Smooth muscle cell (in vitro differentiated cells): ENCODE data around the gene FOXL3. TPM values are rescaled to one million over a fixed set of nuclear protein-coding genes. Genes with fewer than 3 reads are reported as not detected.

Source experiments
- DNase-seq: peaks from one replicate; lab custom pipeline; 2025; ENCODE audit not compliant: unreplicated experiment; lab: John Stamatoyannopoulos, UW
- H2AFZ ChIP-seq: fragments of 200-600 bp; sonication (generic); 2 replicates; pipeline ENCODE4 v1.6.0; 2016; ENCODE audit warnings: antibody characterized with exemption, low read depth, mild to moderate bottlenecking
- H3F3A ChIP-seq: fragments of 200-600 bp; sonication (generic); 2 replicates; pipeline ENCODE4 v1.6.0; 2017; ENCODE audit warnings: antibody characterized with exemption, low read depth
- H3K27ac ChIP-seq: fragments of 200-600 bp; sonication (generic); 2 replicates; pipeline ENCODE4 v1.5.1; 2016; ENCODE audit warnings: low read depth, mild to moderate bottlenecking
- H3K27me3 ChIP-seq: fragments of 200-600 bp; sonication (generic); 2 replicates; pipeline ENCODE4 v1.6.1; 2016; ENCODE audit warnings: low read depth, mild to moderate bottlenecking
- H3K36me3 ChIP-seq: fragments of 200-600 bp; sonication (generic); 2 replicates; pipeline ENCODE4 v1.5.1; 2016; ENCODE audit warnings: low read depth
- H3K4me1 ChIP-seq: fragments of 200-600 bp; sonication (generic); 2 replicates; pipeline ENCODE4 v1.5.1; 2016; ENCODE audit warnings: low read depth
- H3K4me2 ChIP-seq: fragments of 200-600 bp; sonication (generic); 2 replicates; pipeline ENCODE4 v1.6.0; 2016; ENCODE audit warnings: mild to moderate bottlenecking
- H3K4me3 ChIP-seq: fragments of 200-600 bp; sonication (generic); 2 replicates; pipeline ENCODE4 v1.5.1; 2016; ENCODE audit warnings: mild to moderate bottlenecking
- H3K79me2 ChIP-seq: fragments of 200-600 bp; sonication (generic); 2 replicates; pipeline ENCODE4 v1.6.0; 2016; ENCODE audit warnings: low read depth, mild to moderate bottlenecking
- H3K9ac ChIP-seq: fragments of 200-600 bp; sonication (generic); 2 replicates; pipeline ENCODE4 v1.6.0; 2016; ENCODE audit warnings: low read depth
- H3K9me3 ChIP-seq: fragments of 200-600 bp; sonication (generic); replicated peaks from 2 replicates; pipeline ENCODE4 v1.5.1; 2016; ENCODE audit warnings: low read depth
- H4K20me1 ChIP-seq: fragments of 200-600 bp; sonication (generic); 2 replicates; pipeline ENCODE4 v1.6.0; 2016; ENCODE audit warnings: low read depth
- CTCF ChIP-seq: fragments of 200-600 bp; sonication (generic); IDR thresholded peaks from 2 replicates; pipeline ENCODE4 v1.5.1; 2017; ENCODE audit warnings: borderline replicate concordance, mild to moderate bottlenecking, antibody characterized with exemption; ENCODE audit not compliant: insufficient read depth, poor library complexity, severe bottlenecking
- WGBS: methylation state at CpG from one replicate; pipeline ENCODE4 v1.1.7; 2016; ENCODE audit warnings: low lambda C conversion rate; 5-methylcytosine and 5-hydroxymethylcytosine counted together
- polyA plus RNA-seq: library from polyadenylated mRNA; unstranded; fragments of >200 nt; fragmentation: Nextera tagmentation; extraction: Ambion mirVana; gene quantifications from 2 replicates; pipeline ENCODE4 v1.2.1, GENCODE V29; 2016
- total RNA-seq: library from RNA; depleted of rRNA; stranded (reverse); fragments of >200 nt; gene quantifications from 2 replicates; pipeline ENCODE4 v1.2.3, GENCODE V29; 2014

FOXL3 gene
- total and polyA plus RNA-seq, 2 experiments from 2014 or later: not detected

- H4K20me1 ChIP-seq: no peaks in the 10 kb centered on the region
- no peaks in the 10 kb centered on the region for H3K36me3 ChIP-seq
- no peak overlapping the region for H2AFZ ChIP-seq
- no peaks in the 10 kb centered on the region for H3F3A ChIP-seq
- no peaks in the 10 kb centered on the region for H3K4me1 ChIP-seq
- no peaks in the 10 kb centered on the region for H3K9me3 ChIP-seq
- H3K27ac ChIP-seq: no peak overlapping the region
- DNase-seq: no peak
- H3K4me2 ChIP-seq: peak overlapping the region; percentile 1
- H3K79me2 ChIP-seq: no peaks in the 10 kb centered on the region
- WGBS: 97% methylated on average over 9 of the region's 9 CpGs
- H3K9ac ChIP-seq: no peak overlapping the region
- no peak for TF ChIP-seq CTCF
- no peaks in the 10 kb centered on the region for H3K27me3 ChIP-seq
- H3K4me3 ChIP-seq: no peak overlapping the region
These were observed 36.3 kb downstream of the FOXL3 start for GRCh38 chr7:326273-326672.

GRCh38 chr7:326809-327232 is 36.9 kb downstream of the FOXL3 start:
- no peak for DNase-seq
- Histone ChIP-seq H3K36me3 (no peaks in the 10 kb centered on the region), H3K27ac (no peak overlapping the region), H3K4me3 (no peak overlapping the region), H4K20me1 (no peaks in the 10 kb centered on the region), H3K9ac (no peak overlapping the region), H3K4me2 (peak overlapping the region; percentile 1), H2AFZ (no peak overlapping the region), H3K27me3 (no peaks in the 10 kb centered on the region), H3F3A (no peaks in the 10 kb centered on the region), H3K9me3 (no peaks in the 10 kb centered on the region), H3K79me2 (no peaks in the 10 kb centered on the region), H3K4me1 (no peaks in the 10 kb centered on the region)
- 41% methylated on average over 6 of the region's 6 CpGs for WGBS
- no peak for TF ChIP-seq CTCF

GRCh38 chr7:327233-327931 is 37.4 kb downstream of the FOXL3 start:
- Histone ChIP-seq H3K36me3 (no peaks in the 10 kb centered on the region), H3K79me2 (no peaks in the 10 kb centered on the region), H3K4me1 (no peaks in the 10 kb centered on the region), H3K4me2 (no peak overlapping the region), H3F3A (no peaks in the 10 kb centered on the region), H3K27ac (no peak overlapping the region), H3K9ac (no peak overlapping the region), H3K27me3 (no peaks in the 10 kb centered on the region), H2AFZ (no peak overlapping the region), H3K4me3 (no peak overlapping the region), H3K9me3 (no peaks in the 10 kb centered on the region), H4K20me1 (no peaks in the 10 kb centered on the region)
- TF ChIP-seq CTCF: no peak
- no peak for DNase-seq
- WGBS: 95% methylated on average over 29 of the region's 29 CpGs
